Measurements from ENCODE around the gene ARHGAP42. TPM values are rescaled to one million over a fixed set of nuclear protein-coding genes. Genes with fewer than 3 reads are reported as not detected.

Gene ARHGAP42
- total RNA-seq, 1 donor from 2014 or later = 21.6 TPM

- Mint-ChIP-seq H3K36me3 (ENCODE audit: low read depth) (peaks cover 12% of the 10 kb centered on the region), H3K4me3 (no peak overlapping the region), H3K4me1 (peaks cover 14% of the 10 kb centered on the region), H3K27ac (ENCODE audit: unreplicated experiment) (no peak overlapping the region), H3K9me3 (peaks cover 2% of the 10 kb centered on the region), H3K27me3 (ENCODE audit: low read depth) (no peaks in the 10 kb centered on the region)
- no peak for TF ChIP-seq CTCF (conservative IDR thresholded peaks at IDR 0.05)
- no peak for DNase-seq (ENCODE audit: low read depth, low spot score)
Measured at GRCh38 chr11:100810666-100811065, 123.6 kb downstream of the ARHGAP42 start.

- Mint-ChIP-seq H3K36me3 (ENCODE audit: low read depth) (peaks cover 13% of the 10 kb centered on the region), H3K27ac (ENCODE audit: unreplicated experiment) (no peak overlapping the region), H3K27me3 (ENCODE audit: low read depth) (no peaks in the 10 kb centered on the region), H3K9me3 (peaks cover 3% of the 10 kb centered on the region), H3K4me3 (no peak overlapping the region), H3K4me1 (peaks cover 14% of the 10 kb centered on the region)
- DNase-seq (ENCODE audit: low read depth, low spot score) = no peak
- TF ChIP-seq CTCF (conservative IDR thresholded peaks at IDR 0.05) = no peak
Measured at GRCh38 chr11:100812517-100812916, 125.4 kb downstream of the ARHGAP42 start.

- Mint-ChIP-seq H3K27me3 (ENCODE audit: low read depth) (no peaks in the 10 kb centered on the region), H3K27ac (ENCODE audit: unreplicated experiment) (no peak overlapping the region), H3K36me3 (ENCODE audit: low read depth) (peaks cover 13% of the 10 kb centered on the region), H3K9me3 (peaks cover 3% of the 10 kb centered on the region), H3K4me3 (no peak overlapping the region), H3K4me1 (peaks cover 8% of the 10 kb centered on the region)
- DNase-seq (ENCODE audit: low read depth, low spot score) = no peak
- TF ChIP-seq CTCF (conservative IDR thresholded peaks at IDR 0.05) = no peak
Measured at GRCh38 chr11:100815787-100816330, 128.8 kb downstream of the ARHGAP42 start.

GRCh38 chr11:100816823-100817222, 129.7 kb downstream of the ARHGAP42 start:
- H3K27ac Mint-ChIP-seq (ENCODE audit: unreplicated experiment) = no peak overlapping the region
- no peak overlapping the region for H3K4me3 Mint-ChIP-seq
- peaks cover 13% of the 10 kb centered on the region for H3K36me3 Mint-ChIP-seq (ENCODE audit: low read depth)
- DNase-seq (ENCODE audit: low read depth, low spot score) = no peak
- no peaks in the 10 kb centered on the region for H3K27me3 Mint-ChIP-seq (ENCODE audit: low read depth)
- H3K4me1 Mint-ChIP-seq = peaks cover 17% of the 10 kb centered on the region
- peaks cover 3% of the 10 kb centered on the region for H3K9me3 Mint-ChIP-seq
- no peak for TF ChIP-seq CTCF (conservative IDR thresholded peaks at IDR 0.05)

- TF ChIP-seq CTCF (conservative IDR thresholded peaks at IDR 0.05) = no peak
- peaks cover 13% of the 10 kb centered on the region for H3K36me3 Mint-ChIP-seq (ENCODE audit: low read depth)
- H3K4me3 Mint-ChIP-seq = no peak overlapping the region
- no peaks in the 10 kb centered on the region for H3K27me3 Mint-ChIP-seq (ENCODE audit: low read depth)
- peaks cover 19% of the 10 kb centered on the region for H3K4me1 Mint-ChIP-seq
- H3K27ac Mint-ChIP-seq (ENCODE audit: unreplicated experiment) = no peak overlapping the region
- peaks cover 3% of the 10 kb centered on the region for H3K9me3 Mint-ChIP-seq
- no peak for DNase-seq (ENCODE audit: low read depth, low spot score)
Measured at GRCh38 chr11:100817620-100818019, 130.5 kb downstream of the ARHGAP42 start.
